Psoas muscle (tissue), 8 donors: ENCODE results near the gene ADCK2. TPM values are rescaled to one million over a fixed set of nuclear protein-coding genes. Genes with fewer than 3 reads are reported as not detected.
A peak's percentile ranks its signal among the peaks of the same experiment; 100 is the strongest.
"Not testable (repeated sequence)": the region's sequence is repeated elsewhere in the genome, so short reads cannot be mapped to it uniquely, and the experiment has no call there.

Experiments used
- ATAC-seq, 4 donors: fragments of 200-7000 bp; cut with Tn5 transposase; one replicate each; pipeline ENCODE4 v1.9.1; 2020; ENCODE audit warnings: moderate library complexity in 3 of 4, mild to moderate bottlenecking in 2 of 4
- DNase-seq, 2 donors: peaks; one replicate each; pipeline ENCODE4 v3.0.0-alpha.2; 2020
- H3K27ac ChIP-seq: fragments of 200-600 bp; one replicate; pipeline ENCODE4 v1.8.0; 2022
- H3K27me3 ChIP-seq, 3 donors: fragments of 200-600 bp in 1 of 3; one replicate each; pipeline versions ENCODE4 v1.6.1 to v1.8.0; 2013 to 2022; ENCODE audit warnings: low read length in 2 of 3, mild to moderate bottlenecking in 2 of 3, moderate library complexity in 1 of 3; ENCODE audit not compliant: insufficient read depth in 3 of 3
- H3K36me3 ChIP-seq, 2 donors: fragments of 200-600 bp in 1 of 2; one replicate each; pipeline versions ENCODE4 v1.6.1 to v1.8.0; 2013 to 2022; ENCODE audit warnings: low read depth in 1 of 2, mild to moderate bottlenecking in 1 of 2, moderate library complexity in 1 of 2; ENCODE audit not compliant: insufficient read depth in 1 of 2
- H3K4me1 ChIP-seq: fragments of 200-600 bp; one replicate; pipeline ENCODE4 v1.8.0; 2022
- H3K4me3 ChIP-seq: fragments of 200-600 bp; one replicate; pipeline ENCODE4 v1.8.0; 2022; ENCODE audit warnings: mild to moderate bottlenecking
- H3K9me3 ChIP-seq: fragments of 200-600 bp; one replicate; pipeline ENCODE4 v1.8.0; 2022
- CTCF ChIP-seq: fragments of 200-600 bp; IDR thresholded peaks from one replicate; pipeline ENCODE4 v1.8.0; 2022; ENCODE audit warnings: antibody characterized with exemption
- WGBS, 3 donors: extraction: QIAGEN DNeasy Blood & Tissue Kit; methylation state at CpG; one replicate each; pipeline versions ENCODE4 v1.1.6 to v1.1.7; 2013; 5-methylcytosine and 5-hydroxymethylcytosine counted together
- intact Hi-C, 2 donors: fragments of 100-400 bp; cut with DNase I; formaldehyde crosslinking; loops; one replicate each; pipeline versions ENCODE4 v1.11.0 to v1.14.2; 2022
- polyA plus RNA-seq, 3 donors: library from polyadenylated mRNA; stranded (reverse); fragments of 200-250 nt; gene quantifications; one replicate each; pipeline ENCODE4 v1.2.3, GENCODE V29; 2013
- total RNA-seq, 4 donors: library from RNA; stranded (reverse); fragmentation: NEBNext Ultra II Directional in 2 of 4; extraction: Animal tissue kit (Norgen Biotek cat#: 25700) in 2 of 4; gene quantifications; one replicate each; pipeline versions ENCODE4 v1.2.1 to v1.2.4, GENCODE V29; 2021 to 2023
- donor health status: healthy with polysubstance abuse.
- donor health status: DM: no; HTN: no; CAD: no; lungs with moderate emphysema.
- donor health status: Bipolar disorder and iron deficiency.
- donor health status: healthy.
- donor health status: DM: yes; HTN: yes; CAD: no.
- donor health status: DM: no; HTN: no; CAD: no.
- donor health status: DM: no; HTN: no; CAD: no.
- donor health status: DM: yes; HTN: yes; CAD: no.

Gene ADCK2
- total and polyA plus RNA-seq, 7 donors: 10.7 to 26.4 (median 13.5) TPM

GRCh38 chr7:140656548-140657515, 15.9 kb upstream of the ADCK2 start:
- peak in 1 of 2 donors; percentile 56 for DNase-seq
- intact Hi-C loops: loop anchor here (10.0 kb wide), 2 partner anchors 252 to 358 kb away; partner anchors contain the start of genes MRPS33 (in 1 of the 2) and RAB19 (in 1 of the 2)
- H3K27me3 ChIP-seq: no peaks in the 10 kb centered on the region
- ATAC-seq: peak; percentile 80 to 90 (median 86)
- H3K27ac ChIP-seq: peak overlapping the region; percentile 77
- no peak for TF ChIP-seq CTCF
- peaks cover 32% of the 10 kb centered on the region for H3K4me1 ChIP-seq
- H3K9me3 ChIP-seq: no peaks in the 10 kb centered on the region
- peak overlapping the region; percentile 60 for H3K4me3 ChIP-seq
- 32 to 41% (median 32%) methylated on average over 11 of the region's 11 CpGs for WGBS, 3 donors
- no peaks in the 10 kb centered on the region for H3K36me3 ChIP-seq

- H3K4me1 ChIP-seq: peaks cover 32% of the 10 kb centered on the region
- intact Hi-C loops: loop anchor here (10.0 kb wide), 2 partner anchors 253 to 357 kb away; partner anchors contain the start of genes MRPS33 (in 1 of the 2) and RAB19 (in 1 of the 2)
- no peak overlapping the region for H3K27ac ChIP-seq
- no peaks in the 10 kb centered on the region for H3K27me3 ChIP-seq
- no peak for ATAC-seq
- H3K4me3 ChIP-seq: no peak overlapping the region
- WGBS, 3 donors: 86 to 94% (median 89%) methylated on average over 9 of the region's 9 CpGs
- no peaks in the 10 kb centered on the region for H3K9me3 ChIP-seq
- DNase-seq: no peak
- no peak for TF ChIP-seq CTCF
- no peaks in the 10 kb centered on the region for H3K36me3 ChIP-seq
These were observed 14.9 kb upstream of the ADCK2 start for GRCh38 chr7:140657891-140658290.

GRCh38 chr7:140659856-140660255, 12.9 kb upstream of the ADCK2 start:
- WGBS, 3 donors: 28 to 35% (median 33%) methylated on average over 8 of the region's 8 CpGs
- H3K27me3 ChIP-seq: no peaks in the 10 kb centered on the region
- DNase-seq: no peak
- no peak for ATAC-seq
- intact Hi-C loops: loop anchor here (10.0 kb wide), 2 partner anchors 255 to 355 kb away; partner anchors contain the start of genes MRPS33 (in 1 of the 2) and RAB19 (in 1 of the 2)
- peaks cover 19% of the 10 kb centered on the region for H3K4me1 ChIP-seq
- H3K27ac ChIP-seq: no peak overlapping the region
- no peak overlapping the region for H3K4me3 ChIP-seq
- no peak for TF ChIP-seq CTCF
- H3K36me3 ChIP-seq: no peaks in the 10 kb centered on the region
- no peaks in the 10 kb centered on the region for H3K9me3 ChIP-seq

- H3K4me3 ChIP-seq: no peak overlapping the region
- no peak for TF ChIP-seq CTCF
- no peaks in the 10 kb centered on the region for H3K36me3 ChIP-seq
- peaks cover 14% of the 10 kb centered on the region for H3K4me1 ChIP-seq
- intact Hi-C loops: no loop called here
- no peaks in the 10 kb centered on the region for H3K9me3 ChIP-seq
- 56 to 70% (median 69%) methylated on average over 2 of the region's 2 CpGs for WGBS, 3 donors
- H3K27ac ChIP-seq: no peak overlapping the region
- DNase-seq (no peak), ATAC-seq (no peak)
- no peaks in the 10 kb centered on the region for H3K27me3 ChIP-seq
These were observed 11.6 kb upstream of the ADCK2 start for GRCh38 chr7:140661124-140661523.

GRCh38 chr7:140662938-140663337, 9.8 kb upstream of the ADCK2 start:
- H3K4me1 ChIP-seq, ATAC-seq, H3K9me3 ChIP-seq, H3K36me3 ChIP-seq, intact Hi-C loops, H3K27me3 ChIP-seq, H3K27ac ChIP-seq, H3K4me3 ChIP-seq, DNase-seq: not testable (repeated sequence)
- WGBS, 3 donors: 38 to 100% (median 95%) methylated on average over 1 of the region's 2 CpGs
